Bone marrow (tissue), 2 donors: ENCODE data around the gene CDC27.
"Not testable (repeated sequence)": the region's sequence is repeated elsewhere in the genome, so short reads cannot be mapped to it uniquely, and the experiment has no call there.

ENCODE experiments used
- DNase-seq, 2 donors: peaks; one replicate each; lab custom pipeline; 2025; lab: John Stamatoyannopoulos, UW

CDC27 gene

DNA sequence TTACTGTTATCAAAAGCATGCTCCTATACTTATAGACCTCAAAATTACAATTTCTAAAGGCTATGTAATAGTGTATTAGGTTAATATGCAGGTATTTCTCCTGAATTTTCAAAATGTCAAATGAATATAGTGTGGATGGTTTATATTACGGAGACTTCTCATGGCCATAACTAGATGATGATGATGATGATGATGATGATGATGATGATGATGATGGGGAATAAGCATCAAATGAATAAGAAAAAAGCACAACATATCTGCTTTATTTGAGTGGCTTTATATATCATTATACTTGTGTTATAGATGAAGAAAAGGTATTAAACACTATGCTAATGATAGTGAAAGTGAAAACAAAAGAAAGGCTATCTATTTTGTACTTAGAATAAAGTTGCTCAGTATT, 53.9 kb downstream of the CDC27 start:
- DNase-seq: no peak

DNA sequence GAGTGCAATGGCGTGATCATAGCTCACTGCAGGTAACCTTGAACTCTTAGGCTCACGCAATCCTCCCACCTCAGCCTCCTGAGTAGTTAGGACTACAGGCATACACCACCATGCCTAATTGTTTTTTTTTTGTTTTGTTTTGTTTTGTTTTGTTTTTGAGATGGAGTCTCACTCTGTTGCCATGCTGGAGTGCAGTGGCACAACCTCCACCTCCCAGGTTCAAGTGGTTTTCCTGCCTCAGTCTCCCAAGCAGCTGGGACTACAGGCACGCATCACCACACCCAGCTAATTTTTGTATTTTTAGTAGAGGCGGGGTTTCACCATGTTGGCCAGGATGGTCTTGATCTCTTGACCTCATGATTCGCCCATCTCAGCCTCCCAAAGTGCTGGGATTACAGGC, 54.7 kb downstream of the CDC27 start:
- not testable (repeated sequence) for DNase-seq

DNA sequence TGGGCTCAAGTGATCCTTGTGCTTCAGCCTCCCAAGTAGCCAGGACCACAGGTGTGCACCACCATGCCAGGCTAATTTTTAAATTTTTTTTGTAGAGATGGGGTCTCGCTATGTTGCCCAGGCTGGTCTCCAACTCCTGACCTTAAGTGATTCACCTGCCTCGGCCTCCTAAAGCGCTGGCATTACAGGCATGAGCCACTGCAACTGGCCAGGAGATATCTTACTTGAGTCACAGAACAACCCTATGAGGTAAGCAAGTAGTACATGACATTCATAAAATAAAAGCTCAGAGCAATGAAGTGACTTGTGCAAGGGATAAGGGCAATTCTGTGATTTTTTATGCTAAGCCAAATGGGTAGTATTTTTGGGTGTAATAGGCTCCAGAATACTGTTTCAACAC, 57.3 kb downstream of the CDC27 start:
- DNase-seq: no peak

DNA sequence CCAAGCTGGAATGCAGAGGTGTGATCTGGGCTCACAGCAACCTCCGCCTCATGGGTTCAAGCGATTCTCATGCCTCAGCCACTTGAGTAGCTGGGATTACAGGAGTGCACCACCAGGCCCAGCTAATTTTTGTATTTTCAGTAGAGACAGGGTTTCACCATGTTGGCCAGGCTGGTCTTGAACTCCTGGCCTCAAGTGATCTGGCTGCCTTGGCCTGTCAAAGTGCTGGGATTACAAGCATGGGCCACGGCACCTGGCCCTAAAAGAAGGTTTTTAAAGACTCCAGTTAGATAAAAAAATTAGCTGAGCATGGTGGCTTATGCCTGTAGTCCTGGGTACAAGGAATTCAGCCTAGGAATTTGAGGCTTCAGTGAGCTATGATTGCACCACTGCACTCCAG, 62.3 kb downstream of the CDC27 start:
- not testable (repeated sequence) for DNase-seq

DNA sequence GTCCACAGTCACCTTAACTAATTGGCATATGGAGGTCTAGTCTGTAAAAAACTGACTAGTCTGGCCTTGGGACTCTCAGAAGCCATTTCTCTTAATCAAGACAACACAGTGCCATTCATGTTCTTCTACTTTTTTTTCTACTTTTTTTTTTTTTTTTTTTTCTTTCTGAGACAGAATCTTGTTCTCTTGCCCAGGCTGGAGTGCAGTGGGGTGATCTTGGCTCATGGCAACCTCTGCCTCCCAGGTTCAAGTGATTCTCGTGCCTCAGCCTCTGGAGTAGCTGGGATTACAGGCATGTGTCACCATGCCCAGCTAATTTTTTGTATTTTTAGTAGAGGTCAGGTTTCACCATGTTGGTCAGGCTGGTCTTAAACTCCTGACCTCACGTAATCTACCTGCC, 65.8 kb downstream of the CDC27 start:
- not testable (repeated sequence) for DNase-seq

DNA sequence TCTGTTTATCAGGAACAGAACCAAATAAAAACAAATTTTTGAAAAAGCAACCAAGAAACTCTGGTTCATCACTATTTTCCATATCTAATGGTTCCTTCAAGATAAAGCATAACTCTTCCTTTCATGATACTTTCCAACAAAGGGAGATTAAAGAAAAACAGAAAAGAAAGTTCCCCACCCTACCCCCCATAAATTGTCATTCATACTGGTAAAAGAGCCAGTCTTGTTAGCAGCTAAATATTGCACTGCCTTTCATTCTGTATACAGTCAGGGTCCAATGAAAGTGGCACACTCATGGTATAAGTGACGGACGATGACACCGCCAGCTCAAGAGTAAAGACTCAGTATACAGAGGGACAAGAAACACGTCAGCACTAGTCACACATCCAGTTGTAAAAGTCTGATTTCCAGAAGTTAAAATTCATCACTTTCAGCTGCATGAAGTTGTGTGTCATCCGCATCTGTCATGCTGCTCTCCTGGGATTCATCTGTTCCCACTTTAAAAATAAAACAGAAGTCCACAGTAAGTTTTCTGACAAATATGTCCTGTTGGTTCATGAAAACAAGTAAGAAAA, 68.5 kb downstream of the CDC27 start:
- no peak for DNase-seq

DNA sequence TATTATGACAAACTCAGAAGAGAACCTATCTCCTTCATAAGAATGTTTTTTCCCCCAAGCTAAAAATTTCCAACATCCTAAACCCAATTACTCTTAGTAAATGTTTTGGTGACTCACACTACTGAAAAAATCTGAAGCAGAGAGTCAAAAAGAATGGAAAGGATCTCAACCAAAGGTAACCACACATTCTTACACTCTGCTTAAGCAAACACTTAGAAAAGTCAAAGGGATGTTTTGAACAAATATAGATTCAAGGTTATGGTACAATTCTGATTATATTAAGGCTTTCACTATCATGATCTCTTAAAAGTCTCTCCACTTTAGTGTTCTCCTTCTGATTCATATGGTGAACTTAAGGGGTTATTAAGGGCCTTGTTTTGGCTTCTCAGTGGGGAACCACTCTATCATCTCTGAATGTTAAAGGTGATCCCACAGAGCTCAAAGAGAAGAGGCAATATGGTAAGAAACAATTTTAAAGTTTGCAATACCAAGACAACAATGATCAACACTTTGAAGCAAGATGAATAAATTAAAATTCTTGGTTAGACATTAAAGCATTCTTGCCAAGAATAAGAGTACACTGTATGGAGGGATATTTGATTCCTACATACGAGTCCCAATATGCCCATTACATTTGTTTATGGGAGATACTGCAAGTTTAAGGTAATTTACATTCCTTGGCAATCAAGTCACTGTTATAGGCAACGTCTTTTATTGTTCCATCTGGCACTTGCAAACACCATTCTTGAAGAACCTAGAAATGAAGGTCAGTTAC, 69.2 kb downstream of the CDC27 start:
- DNase-seq: no peak

DNA sequence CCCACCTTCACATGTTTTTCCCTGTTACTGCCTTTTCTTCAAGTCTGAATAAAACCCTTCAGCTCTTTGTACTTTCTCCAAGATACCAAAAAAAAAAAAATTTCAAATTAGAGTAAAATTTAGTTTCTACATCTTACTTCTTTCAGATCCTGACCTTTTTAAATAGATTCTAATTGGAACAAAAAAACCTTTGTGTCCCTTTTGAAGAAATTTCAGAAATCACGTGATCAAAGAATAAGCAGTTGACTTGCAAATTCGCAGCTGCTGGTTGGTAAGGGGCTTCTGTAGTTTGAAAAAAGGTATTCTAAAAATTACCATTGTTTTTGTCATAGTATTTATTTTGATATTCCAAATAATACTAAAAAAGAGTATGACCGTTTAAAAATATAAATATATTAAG, 71.7 kb downstream of the CDC27 start:
- no peak for DNase-seq

DNA sequence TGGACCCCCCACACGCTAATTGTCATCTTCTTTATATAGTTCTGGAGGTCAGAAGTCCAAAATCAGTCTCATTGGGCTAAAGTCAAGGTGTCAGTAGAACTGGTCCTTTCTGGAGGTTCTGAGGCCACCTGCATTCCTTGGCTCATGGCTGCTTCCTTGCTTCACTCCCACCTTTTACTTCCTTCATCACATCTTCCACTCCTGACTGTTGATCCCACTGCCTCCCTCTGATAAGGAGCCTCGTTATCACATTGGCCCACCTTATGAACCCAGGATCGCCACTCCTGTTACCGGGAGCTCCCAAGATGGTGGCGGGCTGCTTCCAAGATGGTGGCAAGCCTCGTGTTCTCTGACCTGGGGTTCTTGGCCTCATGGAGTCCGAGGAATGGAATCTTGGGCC, 83.0 kb downstream of the CDC27 start:
- no peak for DNase-seq

DNA sequence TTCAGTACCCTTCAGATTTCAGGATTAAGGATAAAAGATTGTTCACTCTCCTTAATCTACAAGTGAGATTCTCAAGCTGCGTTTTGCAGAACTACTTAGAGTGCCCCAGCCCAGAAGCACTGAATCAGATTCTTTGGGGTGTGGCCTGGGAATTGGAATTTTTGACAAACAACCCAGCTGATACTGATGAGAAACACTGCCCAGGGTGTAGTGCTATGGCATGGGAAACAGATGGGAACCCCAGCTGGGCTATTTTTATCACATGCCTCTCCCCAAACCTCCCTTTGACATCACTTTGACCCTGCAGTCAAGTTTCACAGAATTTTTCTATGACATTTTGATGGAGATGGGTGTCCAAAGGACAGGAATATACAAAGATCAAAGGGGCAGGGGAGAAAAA, 83.8 kb downstream of the CDC27 start:
- not testable (repeated sequence) for DNase-seq

DNA sequence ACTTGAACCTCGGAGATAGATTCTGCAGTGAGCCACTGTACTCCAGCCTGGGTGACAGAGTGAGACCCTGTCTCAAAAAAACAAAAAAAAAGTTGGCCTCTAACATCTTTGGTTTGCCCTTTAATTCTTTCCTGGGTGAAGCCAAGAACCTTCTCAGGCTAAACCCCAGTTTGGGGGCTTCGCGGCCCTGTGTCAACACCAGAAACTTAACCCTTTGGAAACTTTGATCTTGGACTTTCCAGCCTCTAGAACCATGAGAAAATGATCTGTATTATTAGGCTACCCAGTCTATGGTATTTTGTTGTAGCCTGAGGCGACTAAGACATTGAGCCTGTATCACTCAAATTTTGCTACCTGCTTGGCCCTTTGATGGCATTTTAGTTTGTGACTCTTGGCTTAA, 86.2 kb downstream of the CDC27 start:
- no peak for DNase-seq

DNA sequence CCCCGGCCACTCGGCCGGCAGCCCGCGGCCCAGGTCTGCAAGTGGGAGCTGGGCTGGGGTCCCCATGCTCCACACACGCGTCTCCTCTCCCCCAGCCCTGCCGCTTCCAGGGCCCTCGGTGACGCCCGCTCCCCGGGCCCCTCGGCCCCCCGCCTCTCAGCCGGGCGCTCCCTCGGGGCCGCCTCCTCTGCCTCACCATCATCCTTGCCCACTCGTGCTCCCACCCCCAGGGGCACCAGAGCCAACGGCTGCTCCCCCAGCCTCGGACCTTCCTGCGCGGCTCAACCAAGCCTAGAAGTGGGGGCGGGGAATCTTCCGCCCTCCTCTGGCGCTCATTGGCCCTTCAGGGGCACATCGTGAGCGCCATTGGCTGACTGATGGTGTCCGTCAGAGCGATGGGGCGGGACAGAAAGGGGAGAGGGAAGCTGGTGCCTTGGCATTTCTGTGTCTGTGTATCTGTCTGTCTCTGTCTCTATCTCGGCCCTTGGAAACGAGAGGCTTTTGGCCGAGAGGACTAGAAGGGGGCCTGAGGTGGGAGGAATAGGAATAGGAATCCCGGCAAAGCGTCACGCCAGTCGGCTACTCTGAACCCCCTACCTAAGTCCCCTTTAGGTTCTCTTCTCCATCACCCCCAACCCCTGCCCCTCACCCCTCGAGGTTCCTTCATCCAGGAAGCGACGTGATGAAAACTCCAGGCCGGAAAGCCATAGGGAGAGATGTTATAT, 88.9 kb downstream of the CDC27 start:
- peak; percentile 67 to 73 for DNase-seq

DNA sequence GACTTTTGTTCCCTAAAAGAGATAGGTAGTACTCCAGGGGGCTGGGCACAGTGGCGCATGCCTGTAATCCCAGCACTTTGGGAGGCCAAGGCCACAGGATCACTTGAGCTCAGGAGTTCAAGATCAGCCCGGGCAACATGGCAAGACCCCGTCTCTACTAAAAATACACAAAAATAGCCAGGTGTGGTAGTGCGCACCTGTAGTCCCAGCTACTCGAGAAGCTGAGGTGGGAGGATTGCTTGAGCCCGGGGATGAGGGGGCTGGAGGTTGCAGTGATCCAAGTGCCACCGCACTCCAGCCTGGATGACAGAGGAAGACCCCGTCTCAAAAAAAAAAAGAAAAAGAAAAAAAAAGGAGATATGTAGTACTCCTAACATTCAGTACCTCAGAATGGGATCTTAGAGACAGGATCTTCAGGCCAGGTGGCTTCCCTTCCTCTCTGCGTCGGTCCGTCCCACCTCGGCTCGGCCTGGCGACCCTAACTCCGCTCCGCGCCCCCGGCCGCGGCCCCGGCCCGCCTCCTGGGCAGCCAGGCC, 89.6 kb downstream of the CDC27 start:
- no peak for DNase-seq

DNA sequence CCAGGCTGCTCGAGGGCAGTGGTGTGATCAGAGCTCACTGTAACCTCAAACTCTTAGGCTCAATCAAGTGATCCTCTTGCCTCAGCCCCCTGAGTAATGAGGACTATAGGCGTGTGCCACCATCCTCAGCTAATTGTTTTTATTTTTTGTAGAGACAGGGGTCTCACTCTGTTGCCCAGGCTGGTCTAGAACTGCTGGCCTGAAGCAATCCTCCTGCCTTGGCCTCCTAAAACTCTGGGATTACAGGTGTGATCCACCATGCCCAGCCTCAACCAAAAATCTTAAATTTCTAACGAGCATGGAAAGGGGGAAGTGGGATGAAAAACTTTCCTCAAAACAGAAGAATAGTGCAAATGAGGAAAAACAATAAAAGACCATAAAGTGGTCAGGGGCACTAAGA, 92.8 kb downstream of the CDC27 start:
- no peak for DNase-seq

DNA sequence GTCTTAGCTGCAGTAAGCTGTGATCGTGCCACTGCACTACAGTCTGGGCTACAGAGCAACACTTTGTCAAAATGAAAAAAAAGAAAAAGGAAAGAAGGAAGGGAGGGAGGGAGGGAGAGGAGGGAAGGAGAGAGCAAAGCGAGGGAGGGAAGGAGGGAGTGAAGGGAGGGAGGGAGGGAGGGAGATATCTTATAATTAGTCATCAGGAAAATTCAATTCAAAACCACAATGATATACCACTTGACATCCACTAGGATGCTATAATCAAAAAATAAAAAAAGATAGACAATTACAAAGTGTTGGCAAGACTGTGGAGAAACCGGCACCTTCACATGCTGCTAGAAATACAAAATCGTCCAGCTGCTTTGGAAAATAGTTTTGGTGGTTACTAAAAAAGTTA, 93.8 kb downstream of the CDC27 start:
- DNase-seq: no peak

DNA sequence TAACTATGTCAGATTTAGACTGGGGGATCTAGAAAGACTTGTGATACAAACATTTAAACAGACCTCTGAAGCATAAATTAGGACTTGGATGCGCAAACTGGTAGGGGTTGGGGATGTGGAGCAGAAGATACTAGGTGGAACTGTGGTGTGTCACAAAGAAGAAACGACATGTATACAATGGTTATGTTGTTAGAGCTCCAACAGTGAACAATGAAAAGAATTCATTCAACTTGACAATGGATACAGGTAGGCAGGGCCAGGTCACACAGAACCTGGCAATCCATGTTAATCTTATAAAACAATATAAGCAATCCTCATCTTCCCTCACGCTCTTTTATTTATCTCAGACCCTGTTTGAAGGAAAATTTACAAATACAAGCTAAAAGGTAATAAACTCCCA, 102.0 kb downstream of the CDC27 start:
- no peak for DNase-seq

DNA sequence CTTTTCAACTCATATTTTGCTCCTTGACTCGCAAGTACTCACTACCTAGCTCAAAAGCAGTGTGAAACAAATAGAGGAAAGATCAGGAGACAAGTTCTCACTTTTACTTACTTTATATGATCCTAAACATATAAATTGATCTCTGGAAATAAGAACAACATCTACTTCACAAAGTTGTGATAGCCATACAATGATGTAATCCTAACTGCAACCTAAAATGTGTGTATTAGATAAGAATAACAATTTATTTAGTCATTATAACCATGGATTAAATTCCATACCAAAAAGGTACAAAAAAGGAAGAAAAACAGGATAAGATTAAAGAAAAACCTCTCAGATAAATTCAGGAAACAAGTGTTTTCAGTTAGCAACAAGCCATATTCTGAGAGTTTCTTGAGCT, 103.4 kb downstream of the CDC27 start:
- no peak for DNase-seq

DNA sequence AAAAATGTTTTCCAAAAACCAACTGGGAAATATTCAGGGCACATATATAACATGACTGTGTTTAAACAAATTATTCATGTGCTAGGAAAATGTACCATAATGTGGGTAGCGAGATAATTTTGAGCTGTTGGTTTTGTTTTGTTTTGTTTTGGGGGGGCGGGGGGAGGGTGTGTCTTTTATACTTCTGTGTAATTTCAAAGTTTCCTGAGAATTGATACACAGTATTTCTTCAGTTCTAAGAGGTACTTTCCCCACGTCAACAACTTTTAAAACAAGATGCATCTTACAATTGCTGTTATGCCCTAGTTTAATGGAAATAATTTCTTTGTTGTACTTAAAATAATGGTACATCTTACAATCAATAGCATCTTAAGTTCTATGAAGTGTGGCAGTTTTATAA, 110.3 kb downstream of the CDC27 start:
- no peak for DNase-seq

DNA sequence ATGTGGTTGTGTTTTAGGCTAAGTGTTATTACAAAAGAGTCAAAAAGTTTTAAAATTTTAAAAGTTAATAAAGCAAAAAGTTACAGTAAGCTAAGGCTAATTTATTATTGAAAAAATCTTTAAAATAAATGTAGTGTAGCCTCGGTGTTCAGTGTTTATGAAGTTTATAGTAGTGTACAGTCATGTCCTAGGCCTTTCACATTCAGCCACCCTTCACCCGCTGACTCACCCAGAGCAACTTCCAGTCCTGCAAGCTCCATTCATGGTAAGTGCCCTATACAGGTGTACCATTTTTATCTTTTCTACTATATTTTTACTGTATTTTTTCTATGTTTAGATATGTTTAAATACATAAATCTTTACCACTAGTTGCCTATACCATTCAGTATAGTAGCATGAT, 111.5 kb downstream of the CDC27 start:
- DNase-seq: no peak

DNA sequence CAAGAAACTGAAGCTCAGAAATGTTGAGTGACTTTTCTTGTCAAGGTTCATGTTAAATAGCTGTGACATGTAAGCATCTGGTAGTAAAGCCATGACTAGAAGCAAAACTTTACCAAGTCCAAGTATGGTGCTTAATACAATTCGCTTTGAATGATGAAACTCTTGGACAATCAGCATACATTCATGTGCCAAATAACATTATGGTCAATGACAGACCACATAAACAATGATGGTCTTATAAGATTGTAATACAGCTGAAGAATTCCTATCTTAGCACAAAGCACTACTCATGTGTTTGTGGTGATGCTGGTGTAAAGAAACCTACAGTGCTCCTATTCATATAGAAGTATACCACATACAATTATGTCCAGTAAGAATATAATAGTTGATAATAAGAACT, 112.9 kb downstream of the CDC27 start:
- no peak for DNase-seq

DNA sequence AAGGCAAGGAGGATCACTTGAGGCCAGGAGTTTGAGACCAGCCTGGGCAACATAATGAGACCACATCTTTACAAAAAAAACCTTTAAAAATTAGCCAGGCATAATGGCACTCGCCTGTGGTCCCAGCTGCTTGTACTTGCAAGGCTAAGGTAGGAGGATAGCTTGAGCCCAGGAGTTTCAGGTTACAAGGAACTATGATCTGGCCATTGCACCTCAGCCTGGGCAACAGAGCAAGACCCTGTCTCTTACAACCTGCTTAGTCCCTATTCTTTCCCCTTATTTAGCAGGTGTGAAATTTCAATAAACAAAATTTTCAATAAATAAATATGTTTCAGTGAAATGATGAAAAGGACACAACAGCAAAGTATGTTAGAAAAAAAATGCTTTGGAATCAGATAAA, 114.7 kb downstream of the CDC27 start:
- not testable (repeated sequence) for DNase-seq

DNA sequence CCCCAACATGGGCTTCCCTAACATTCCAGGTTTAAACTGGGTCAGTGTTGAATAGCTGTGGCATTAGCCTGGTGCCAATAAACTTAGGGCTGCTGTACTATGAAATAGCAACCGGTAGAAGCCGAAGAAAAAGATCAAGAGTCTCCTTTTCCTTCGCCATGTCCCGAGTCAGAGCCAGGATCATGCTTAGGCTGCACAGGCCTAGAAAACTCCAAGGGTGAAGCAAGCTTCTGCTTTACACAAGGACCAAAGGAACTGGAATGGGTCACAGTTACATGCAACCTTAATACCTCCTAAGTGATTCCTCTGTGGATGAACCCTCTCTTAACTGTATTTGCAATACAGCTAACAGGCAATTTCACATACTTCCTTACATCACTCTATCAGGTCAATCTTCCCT, 115.5 kb downstream of the CDC27 start:
- not testable (repeated sequence) for DNase-seq

DNA sequence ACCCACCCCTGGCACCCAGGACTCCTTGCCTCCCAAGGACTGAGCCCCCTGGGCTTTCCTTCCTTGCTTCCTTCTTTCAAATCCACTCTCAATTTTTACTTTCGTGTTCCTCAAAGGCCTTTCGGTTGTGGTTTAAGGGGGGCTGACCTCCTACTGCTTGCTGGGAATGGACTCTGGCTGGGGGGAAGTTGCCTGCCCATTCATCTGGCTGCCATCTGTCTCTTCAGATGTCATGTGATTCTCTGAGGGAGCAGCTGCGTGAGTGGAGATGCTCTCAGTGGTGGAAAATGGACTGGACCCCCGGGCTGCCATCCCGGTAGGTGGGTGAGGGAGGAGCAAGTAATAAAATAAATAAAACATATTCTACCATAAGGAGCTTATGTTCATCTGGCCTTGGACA, 116.2 kb downstream of the CDC27 start:
- DNase-seq: peak in 1 of 2 donors; percentile 16
